OCI-LY7 (cell line): Measurements from ENCODE around the gene SLCO4A1.

Experiments used
- EZH2phosphoT487 ChIP-seq: fragments of 200-600 bp; sonication (generic); IDR thresholded peaks from 2 replicates; pipeline ENCODE4 v1.6.1; 2018; ENCODE audit warnings: low read depth, borderline replicate concordance, mild to moderate bottlenecking, mixed run types, antibody characterized with exemption, low read length, moderate library complexity, mixed read lengths
- TF ChIP-seq, protein P1 (sequence below): fragments of 200-600 bp; sonication (generic); conservative IDR thresholded peaks from 2 replicates; pipeline ENCODE4 v1.5.1; 2014; ENCODE audit warnings: mild to moderate bottlenecking, antibody characterized with exemption, low read length, moderate library complexity, mixed read lengths

GRCh38 chr20:62718546-62718945 is 76.2 kb downstream of the SLCO4A1 start:
- TF ChIP-seq, protein P1, sequence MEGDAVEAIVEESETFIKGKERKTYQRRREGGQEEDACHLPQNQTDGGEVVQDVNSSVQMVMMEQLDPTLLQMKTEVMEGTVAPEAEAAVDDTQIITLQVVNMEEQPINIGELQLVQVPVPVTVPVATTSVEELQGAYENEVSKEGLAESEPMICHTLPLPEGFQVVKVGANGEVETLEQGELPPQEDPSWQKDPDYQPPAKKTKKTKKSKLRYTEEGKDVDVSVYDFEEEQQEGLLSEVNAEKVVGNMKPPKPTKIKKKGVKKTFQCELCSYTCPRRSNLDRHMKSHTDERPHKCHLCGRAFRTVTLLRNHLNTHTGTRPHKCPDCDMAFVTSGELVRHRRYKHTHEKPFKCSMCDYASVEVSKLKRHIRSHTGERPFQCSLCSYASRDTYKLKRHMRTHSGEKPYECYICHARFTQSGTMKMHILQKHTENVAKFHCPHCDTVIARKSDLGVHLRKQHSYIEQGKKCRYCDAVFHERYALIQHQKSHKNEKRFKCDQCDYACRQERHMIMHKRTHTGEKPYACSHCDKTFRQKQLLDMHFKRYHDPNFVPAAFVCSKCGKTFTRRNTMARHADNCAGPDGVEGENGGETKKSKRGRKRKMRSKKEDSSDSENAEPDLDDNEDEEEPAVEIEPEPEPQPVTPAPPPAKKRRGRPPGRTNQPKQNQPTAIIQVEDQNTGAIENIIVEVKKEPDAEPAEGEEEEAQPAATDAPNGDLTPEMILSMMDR = no peak
- no peak for TF ChIP-seq EZH2phosphoT487
